Esophagus squamous epithelium (tissue), 4 donors: Measurements from ENCODE around the gene TOR1A.

Source experiments
- CTCF ChIP-seq, 6 experiments: fragments of 450-650 bp in 4 of 6; fragments of 200-600 bp in 2 of 6; sonication (generic) in 2 of 6; IDR thresholded peaks; one replicate each; pipeline ENCODE4 v1.5.1; 2016 to 2019; ENCODE audit warnings: antibody characterized with exemption in 6 of 6, mild to moderate bottlenecking in 4 of 6, moderate library complexity in 4 of 6
- POLR2A ChIP-seq, 4 donors: fragments of 450-650 bp; IDR thresholded peaks; one replicate each; pipeline ENCODE4 v1.6.1; 2017; ENCODE audit warnings: antibody characterized with exemption in 4 of 4, mild to moderate bottlenecking in 4 of 4, moderate library complexity in 3 of 4

DNA sequence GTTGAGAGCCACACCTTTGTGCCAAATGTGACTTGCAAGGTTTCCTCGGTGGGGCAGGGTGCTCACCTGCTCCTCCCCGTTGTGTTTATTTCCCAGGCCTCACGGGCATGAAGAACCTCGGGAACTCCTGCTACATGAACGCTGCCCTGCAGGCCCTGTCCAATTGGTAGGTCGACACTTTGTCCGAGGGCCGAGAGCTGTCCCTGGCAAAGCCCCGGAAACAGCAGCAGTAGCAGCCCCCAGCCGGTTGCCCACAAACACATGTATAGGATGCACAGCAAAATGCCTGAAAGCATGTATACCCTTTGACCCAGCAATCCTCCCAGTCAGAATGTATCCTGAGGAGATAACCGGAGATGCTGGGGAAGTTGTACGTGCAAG is 37.5 kb upstream of the TOR1A start:
- TF ChIP-seq CTCF (IDR thresholded peaks at IDR 0.05) (no peak), POLR2A (IDR thresholded peaks at IDR 0.05) (no peak)
